GM21717 (cell line): ENCODE results near the gene FOXRED1.
"Not testable (repeated sequence)": the region's sequence is repeated elsewhere in the genome, so short reads cannot be mapped to it uniquely, and the experiment has no call there.

Experiments used
- ATAC-seq: cut with Tn5 transposase; IDR thresholded peaks from one replicate; pipeline ENCODE4 v1.9.1; 2021; ENCODE audit warnings: mild to moderate bottlenecking, moderate library complexity; ENCODE audit not compliant: unreplicated experiment

The FOXRED1 gene

GRCh38 chr11:126268361-126268707 lies 620 bp upstream of the FOXRED1 start:
- no peak for ATAC-seq

- ATAC-seq: no peak
Measured at GRCh38 chr11:126277322-126277721, 8.4 kb downstream of the FOXRED1 start.

- ATAC-seq: no peak
Measured at GRCh38 chr11:126277780-126278179, 8.8 kb downstream of the FOXRED1 start.

- ATAC-seq: no peak
Measured at GRCh38 chr11:126279191-126279590, 10.2 kb downstream of the FOXRED1 start.

- ATAC-seq: no peak
Measured at GRCh38 chr11:126280595-126280994, 11.6 kb downstream of the FOXRED1 start.

- ATAC-seq: no peak
Measured at GRCh38 chr11:126281245-126281644, 12.3 kb downstream of the FOXRED1 start.

- no peak for ATAC-seq
Measured at GRCh38 chr11:126281666-126282175, 12.8 kb downstream of the FOXRED1 start.

GRCh38 chr11:126282361-126282735 lies 13.4 kb downstream of the FOXRED1 start:
- peak; percentile 29 for ATAC-seq

- ATAC-seq: peak; percentile 65
Measured at GRCh38 chr11:126282736-126283591, 14.0 kb downstream of the FOXRED1 start, which contains the start of gene TIRAP. TIRAP (plus strand) TSS chr11:126283093; CDS start chr11:126290895, 7,802 bp downstream.

- peak; percentile 63 for ATAC-seq
Measured at GRCh38 chr11:126284829-126285228, 15.9 kb downstream of the FOXRED1 start.

- no peak for ATAC-seq
Measured at GRCh38 chr11:126288237-126288636, 19.3 kb downstream of the FOXRED1 start.

GRCh38 chr11:126290887-126291286 lies 21.9 kb downstream of the FOXRED1 start:
- no peak for ATAC-seq

- no peak for ATAC-seq
Measured at GRCh38 chr11:126293726-126294125, 24.8 kb downstream of the FOXRED1 start.

GRCh38 chr11:126297004-126297403 lies 28.1 kb downstream of the FOXRED1 start:
- no peak for ATAC-seq

GRCh38 chr11:126303623-126304456 lies 34.9 kb downstream of the FOXRED1 start, which contains the start of gene DCPS:
DCPS (plus strand) TSS chr11:126304060; CDS start chr11:126304081, 21 bp downstream.
- peak; percentile 80 for ATAC-seq

- peak; percentile 33 for ATAC-seq
Measured at GRCh38 chr11:126304457-126305075, 35.6 kb downstream of the FOXRED1 start.

- peak; percentile 58 for ATAC-seq
Measured at GRCh38 chr11:126305699-126306098, 36.7 kb downstream of the FOXRED1 start.

- no peak for ATAC-seq
Measured at GRCh38 chr11:126307706-126308105, 38.8 kb downstream of the FOXRED1 start.

GRCh38 chr11:126308271-126308671 lies 39.3 kb downstream of the FOXRED1 start:
- no peak for ATAC-seq

GRCh38 chr11:126308771-126309170 lies 39.8 kb downstream of the FOXRED1 start:
- not testable (repeated sequence) for ATAC-seq
